Transverse colon (tissue), 4 donors: ENCODE measurements around the gene NSMF. TPM values are rescaled to one million over a fixed set of nuclear protein-coding genes. Genes with fewer than 3 reads are reported as not detected.

Experiments used
- DNase-seq: peaks from one replicate; pipeline ENCODE4 v3.0.0-alpha.2; 2019
- H3K27ac ChIP-seq, 4 donors: fragments of 200-600 bp; sonication (generic); 2 replicates each; pipeline ENCODE4 v1.5.1; 2016 to 2018; ENCODE audit warnings: inconsistent platforms in 4 of 4
- H3K27me3 ChIP-seq: fragments of 200-600 bp; sonication (generic); 2 replicates; pipeline ENCODE4 v1.5.1; 2017; ENCODE audit warnings: inconsistent platforms
- H3K36me3 ChIP-seq, 4 donors: fragments of 200-600 bp; sonication (generic); 2 replicates each; pipeline ENCODE4 v1.5.1; 2017 to 2019; ENCODE audit warnings: inconsistent platforms in 4 of 4
- H3K4me1 ChIP-seq, 4 donors: fragments of 200-600 bp; sonication (generic); 2 replicates each; pipeline ENCODE4 v1.5.1; 2017 to 2020; ENCODE audit warnings: inconsistent platforms in 4 of 4
- H3K4me3 ChIP-seq, 4 donors: fragments of 200-600 bp; sonication (generic); 1 replicate in 1 of 4; 2 replicates in 3 of 4; pipeline versions ENCODE4 v1.5.1 to v1.6.1; 2017 to 2019; ENCODE audit warnings: inconsistent platforms in 4 of 4
- H3K9me3 ChIP-seq, 2 donors: fragments of 200-600 bp; sonication (generic); 2 replicates each; pipeline ENCODE4 v1.5.1; 2017 to 2019; ENCODE audit warnings: inconsistent platforms in 2 of 2
- EP300 ChIP-seq: sonication (generic); formaldehyde crosslinking; IDR thresholded peaks from one replicate; pipeline ENCODE4 v1.6.1; 2017; ENCODE audit warnings: antibody characterized with exemption, low read depth
- POLR2A ChIP-seq: fragments of 450-650 bp; IDR thresholded peaks from one replicate; pipeline ENCODE4 v1.6.1; 2016; ENCODE audit warnings: antibody characterized with exemption, mild to moderate bottlenecking, moderate library complexity
- POLR2AphosphoS5 ChIP-seq, 3 donors: sonication (generic); formaldehyde crosslinking; IDR thresholded peaks; one replicate each; pipeline ENCODE4 v1.6.1; 2016; ENCODE audit warnings: antibody characterized with exemption in 3 of 3
- WGBS, 2 donors: methylation state at CpG; one replicate each; pipeline ENCODE4 v1.1.5; 2018; ENCODE audit warnings: low coverage in 1 of 2; 5-methylcytosine and 5-hydroxymethylcytosine counted together
- in situ Hi-C, 4 donors: fragments of 200-750 bp; cut with MboI; loops; one replicate each; pipeline versions ENCODE4 v1.15.0 to v1.15.1; 2017; ENCODE audit warnings: low sequenced_read_pairs in 3 of 4, low pct_ligation_motif_present in 1 of 4, low pct_unique_long_range_greater_than_20kb in 1 of 4
- intact Hi-C: fragments of 100-400 bp; cut with DNase I; formaldehyde crosslinking; loops from one replicate; pipeline ENCODE4 v1.15.1; 2023; ENCODE audit warnings: low total_unique reads
- total RNA-seq, 4 donors: library from RNA; depleted of rRNA; stranded (reverse); fragments of >200 nt; gene quantifications; one replicate each; pipeline ENCODE4 v1.1.0, GENCODE V29; 2016
- TF ChIP-seq, protein P1 (sequence below), 5 experiments: fragments of 200-600 bp in 3 of 5; fragments of 450-650 bp in 2 of 5; sonication (generic) in 3 of 5; IDR thresholded peaks; 1 replicate in 2 of 5; 2 replicates in 3 of 5; pipeline ENCODE4 v1.5.1; 2016 to 2017; ENCODE audit warnings: antibody characterized with exemption in 5 of 5, inconsistent platforms in 3 of 5, mild to moderate bottlenecking in 2 of 5, moderate library complexity in 1 of 5

The NSMF gene
- total RNA-seq, 4 donors from 2014 or later, result 44.6 to 130 (median 55.2) TPM

DNA sequence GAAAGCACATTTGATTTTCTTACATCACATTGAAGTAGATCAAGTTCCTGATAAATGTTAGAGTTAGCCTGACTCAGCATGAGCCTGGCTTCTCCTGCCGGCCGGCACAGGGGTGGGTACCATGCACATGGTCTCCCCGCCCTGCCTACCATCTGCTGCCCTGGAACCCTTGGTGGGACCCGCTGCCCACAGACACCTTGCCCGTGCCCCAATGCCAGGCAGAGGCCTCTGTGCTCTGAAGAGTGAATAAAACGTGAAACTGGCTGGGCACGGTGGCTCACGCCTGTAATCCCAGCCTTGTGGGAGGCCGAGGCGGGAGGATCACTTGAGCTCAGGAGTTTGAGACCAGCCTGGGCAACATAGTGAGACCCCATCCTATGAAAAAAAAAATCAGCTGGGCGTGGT is 53.5 kb downstream of the NSMF start:
- 91 to 94% methylated on average over 2 to 10 of the region's 11 CpGs for WGBS, 2 donors
- DNase-seq, result no peak
- intact Hi-C loops, result no loop called here
- Histone ChIP-seq H3K4me1 (peaks cover 8 to 37% (median 22%) of the 10 kb centered on the region in 4 donors), H3K4me3 (no peak overlapping the region), H3K9me3 (no peaks in the 10 kb centered on the region), H3K27ac (no peak overlapping the region), H3K27me3 (no peaks in the 10 kb centered on the region), H3K36me3 (no peaks in the 10 kb centered on the region)
- in situ Hi-C loops, result loop anchor here (10.0 to 25.0 kb wide), 2 partner anchors 118 to 121 kb away; partner anchors contain the start of gene TOR4A (in 2 of the 4)
- TF ChIP-seq EP300 (no peak), POLR2AphosphoS5 (IDR thresholded peaks at IDR 0.05) (no peak), POLR2A (no peak)
- TF ChIP-seq, protein P1, sequence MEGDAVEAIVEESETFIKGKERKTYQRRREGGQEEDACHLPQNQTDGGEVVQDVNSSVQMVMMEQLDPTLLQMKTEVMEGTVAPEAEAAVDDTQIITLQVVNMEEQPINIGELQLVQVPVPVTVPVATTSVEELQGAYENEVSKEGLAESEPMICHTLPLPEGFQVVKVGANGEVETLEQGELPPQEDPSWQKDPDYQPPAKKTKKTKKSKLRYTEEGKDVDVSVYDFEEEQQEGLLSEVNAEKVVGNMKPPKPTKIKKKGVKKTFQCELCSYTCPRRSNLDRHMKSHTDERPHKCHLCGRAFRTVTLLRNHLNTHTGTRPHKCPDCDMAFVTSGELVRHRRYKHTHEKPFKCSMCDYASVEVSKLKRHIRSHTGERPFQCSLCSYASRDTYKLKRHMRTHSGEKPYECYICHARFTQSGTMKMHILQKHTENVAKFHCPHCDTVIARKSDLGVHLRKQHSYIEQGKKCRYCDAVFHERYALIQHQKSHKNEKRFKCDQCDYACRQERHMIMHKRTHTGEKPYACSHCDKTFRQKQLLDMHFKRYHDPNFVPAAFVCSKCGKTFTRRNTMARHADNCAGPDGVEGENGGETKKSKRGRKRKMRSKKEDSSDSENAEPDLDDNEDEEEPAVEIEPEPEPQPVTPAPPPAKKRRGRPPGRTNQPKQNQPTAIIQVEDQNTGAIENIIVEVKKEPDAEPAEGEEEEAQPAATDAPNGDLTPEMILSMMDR (IDR thresholded peaks at IDR 0.05), result no peak

DNA sequence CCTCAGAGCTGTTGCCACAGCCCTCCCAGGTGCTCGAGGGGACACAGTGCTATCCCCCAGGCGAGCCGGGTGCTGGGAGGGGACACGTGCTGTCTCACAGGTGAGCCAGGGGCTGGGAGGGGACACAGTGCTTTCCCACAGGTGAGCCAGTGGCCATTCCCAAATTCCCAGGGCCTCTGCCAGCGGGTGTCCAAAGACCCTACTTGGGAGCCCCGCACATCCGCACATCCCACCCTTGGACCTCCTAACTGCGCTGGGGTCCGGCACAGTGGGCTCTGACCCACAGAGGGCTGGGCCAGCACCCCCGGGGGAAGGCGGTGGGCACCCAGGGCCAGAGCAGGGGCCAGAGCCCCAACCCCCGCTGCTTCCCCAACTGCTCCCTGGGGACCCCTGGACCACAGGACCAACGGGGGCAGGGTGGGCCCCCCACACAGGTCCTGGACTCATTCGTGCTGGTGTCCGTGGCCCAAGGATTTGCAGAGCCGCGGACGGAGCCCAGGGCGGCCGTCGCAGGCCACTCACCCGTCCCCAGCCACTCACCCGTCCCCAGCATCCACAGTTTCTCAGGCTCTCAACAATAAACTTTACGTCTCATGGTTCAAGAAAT is 54.1 kb downstream of the NSMF start:
- Histone ChIP-seq H3K27me3 (no peaks in the 10 kb centered on the region), H3K4me1 (peaks cover 8 to 39% (median 24%) of the 10 kb centered on the region in 4 donors), H3K4me3 (no peak overlapping the region), H3K36me3 (no peaks in the 10 kb centered on the region), H3K9me3 (no peaks in the 10 kb centered on the region), H3K27ac (no peak overlapping the region)
- in situ Hi-C loops, result loop anchor here (10.0 to 25.0 kb wide), 2 partner anchors 118 to 120 kb away; partner anchors contain the start of gene TOR4A (in 2 of the 4)
- TF ChIP-seq EP300, result no peak
- TF ChIP-seq, protein P1 (IDR thresholded peaks at IDR 0.05), result no peak
- WGBS, 2 donors, result 95% methylated on average over 23 of the region's 24 CpGs; no CpG with 5 or more reads in 1 of the 2 donors
- intact Hi-C loops, result no loop called here
- no peak for DNase-seq

DNA sequence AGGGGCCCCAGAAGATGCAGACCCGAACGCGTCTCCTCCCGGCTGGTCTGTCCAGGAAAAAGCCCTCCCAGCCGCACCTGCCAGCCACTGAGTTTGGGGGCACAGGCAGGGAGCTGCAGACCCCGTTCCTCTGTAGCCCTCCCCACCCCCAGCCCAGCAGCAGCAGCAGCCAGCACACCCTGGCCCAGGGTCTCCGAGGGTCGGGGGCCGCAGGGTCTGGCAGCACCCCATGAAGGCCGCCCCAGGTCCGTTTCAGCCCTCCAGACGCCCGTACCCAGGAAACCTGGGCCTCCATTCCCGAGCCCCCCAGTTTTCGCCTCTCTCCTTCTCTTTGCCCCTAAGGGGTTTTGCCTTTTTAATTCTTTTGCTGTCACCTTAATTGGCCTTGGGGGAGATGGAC is 55.9 kb downstream of the NSMF start:
- in situ Hi-C loops (loop anchor here (10.0 to 25.0 kb wide), 2 partner anchors 116 to 118 kb away; partner anchors contain the start of gene TOR4A (in 2 of the 4)), intact Hi-C loops (no loop called here)
- Histone ChIP-seq H3K27me3 (no peaks in the 10 kb centered on the region), H3K4me1 (peaks cover 12 to 47% (median 27%) of the 10 kb centered on the region in 4 donors), H3K36me3 (no peaks in the 10 kb centered on the region), H3K4me3 (no peak overlapping the region), H3K27ac (no peak overlapping the region), H3K9me3 (no peaks in the 10 kb centered on the region)
- TF ChIP-seq, protein P1 (IDR thresholded peaks at IDR 0.05), result no peak
- TF ChIP-seq POLR2A (no peak), EP300 (no peak), POLR2AphosphoS5 (IDR thresholded peaks at IDR 0.05) (no peak)
- 98 to 100% methylated on average over 2 to 15 of the region's 15 CpGs for whole genome bisulfite sequencing, 2 donors
- no peak for DNase-seq

DNA sequence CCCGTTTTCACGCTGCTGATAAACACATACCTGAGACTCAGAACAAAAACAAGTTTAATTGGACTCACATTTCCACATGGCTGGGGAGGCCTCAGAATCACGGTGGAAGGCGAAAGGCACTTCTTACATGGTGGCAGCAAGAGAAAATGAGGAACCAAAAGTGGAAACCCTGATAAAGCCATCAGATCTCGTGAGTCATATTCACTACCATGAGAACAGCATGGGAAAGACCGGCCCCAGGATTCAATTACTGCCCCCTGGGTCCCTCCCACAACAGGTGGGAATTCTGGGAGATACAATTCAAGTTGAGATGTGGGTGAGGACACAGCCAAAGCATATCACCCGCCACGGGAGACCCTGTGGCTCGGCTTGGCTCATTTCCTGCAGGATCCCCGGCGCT is 56.4 kb downstream of the NSMF start:
- intact Hi-C loops (no loop called here), in situ Hi-C loops (loop anchor here (10.0 to 25.0 kb wide), 2 partner anchors 115 to 118 kb away; partner anchors contain the start of gene TOR4A (in 2 of the 4))
- no peaks in the 10 kb centered on the region for H3K9me3 ChIP-seq
- H3K27me3 ChIP-seq, result no peaks in the 10 kb centered on the region
- H3K4me1 ChIP-seq, result peaks cover 12 to 44% (median 27%) of the 10 kb centered on the region in 4 donors
- WGBS, 2 donors, result 79 to 91% methylated on average over 4 to 11 of the region's 11 CpGs
- DNase-seq, result no peak
- no peak overlapping the region for H3K27ac ChIP-seq
- no peak overlapping the region for H3K4me3 ChIP-seq
- H3K36me3 ChIP-seq, result no peaks in the 10 kb centered on the region
- TF ChIP-seq, protein P1 (IDR thresholded peaks at IDR 0.05), result no peak
- TF ChIP-seq POLR2AphosphoS5 (IDR thresholded peaks at IDR 0.05) (no peak), POLR2A (no peak), EP300 (no peak)
